ENCODE data around the gene TMC5. TPM values are rescaled to one million over a fixed set of nuclear protein-coding genes. Genes with fewer than 3 reads are reported as not detected.

The TMC5 gene
- total RNA-seq, 6 experiments from 2014 or later, result 0.06 TPM; not detected in 5

- peaks cover 2% of the 10 kb centered on the region; the same call in 1 of the 2 replicates for H3K27me3 Mint-ChIP-seq (ENCODE audit: insufficient read depth)
- H3K9me3 Mint-ChIP-seq, result no peaks in the 10 kb centered on the region
- no peaks in the 10 kb centered on the region for H3K4me1 Mint-ChIP-seq (ENCODE audit: low read depth)
- H3K4me3 Mint-ChIP-seq, result no peak overlapping the region
- peaks cover 24% of the 10 kb centered on the region for H3K36me3 Mint-ChIP-seq (ENCODE audit: low read depth)
- TF ChIP-seq, protein P1, sequence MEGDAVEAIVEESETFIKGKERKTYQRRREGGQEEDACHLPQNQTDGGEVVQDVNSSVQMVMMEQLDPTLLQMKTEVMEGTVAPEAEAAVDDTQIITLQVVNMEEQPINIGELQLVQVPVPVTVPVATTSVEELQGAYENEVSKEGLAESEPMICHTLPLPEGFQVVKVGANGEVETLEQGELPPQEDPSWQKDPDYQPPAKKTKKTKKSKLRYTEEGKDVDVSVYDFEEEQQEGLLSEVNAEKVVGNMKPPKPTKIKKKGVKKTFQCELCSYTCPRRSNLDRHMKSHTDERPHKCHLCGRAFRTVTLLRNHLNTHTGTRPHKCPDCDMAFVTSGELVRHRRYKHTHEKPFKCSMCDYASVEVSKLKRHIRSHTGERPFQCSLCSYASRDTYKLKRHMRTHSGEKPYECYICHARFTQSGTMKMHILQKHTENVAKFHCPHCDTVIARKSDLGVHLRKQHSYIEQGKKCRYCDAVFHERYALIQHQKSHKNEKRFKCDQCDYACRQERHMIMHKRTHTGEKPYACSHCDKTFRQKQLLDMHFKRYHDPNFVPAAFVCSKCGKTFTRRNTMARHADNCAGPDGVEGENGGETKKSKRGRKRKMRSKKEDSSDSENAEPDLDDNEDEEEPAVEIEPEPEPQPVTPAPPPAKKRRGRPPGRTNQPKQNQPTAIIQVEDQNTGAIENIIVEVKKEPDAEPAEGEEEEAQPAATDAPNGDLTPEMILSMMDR (IDR thresholded peaks at IDR 0.05), result peak; percentile 92
- no peak overlapping the region for H3K27ac Mint-ChIP-seq
- peak; percentile 53 for DNase-seq
Observed at GRCh38 chr16:19502395-19503131, 84.9 kb downstream of the TMC5 start.

DNA sequence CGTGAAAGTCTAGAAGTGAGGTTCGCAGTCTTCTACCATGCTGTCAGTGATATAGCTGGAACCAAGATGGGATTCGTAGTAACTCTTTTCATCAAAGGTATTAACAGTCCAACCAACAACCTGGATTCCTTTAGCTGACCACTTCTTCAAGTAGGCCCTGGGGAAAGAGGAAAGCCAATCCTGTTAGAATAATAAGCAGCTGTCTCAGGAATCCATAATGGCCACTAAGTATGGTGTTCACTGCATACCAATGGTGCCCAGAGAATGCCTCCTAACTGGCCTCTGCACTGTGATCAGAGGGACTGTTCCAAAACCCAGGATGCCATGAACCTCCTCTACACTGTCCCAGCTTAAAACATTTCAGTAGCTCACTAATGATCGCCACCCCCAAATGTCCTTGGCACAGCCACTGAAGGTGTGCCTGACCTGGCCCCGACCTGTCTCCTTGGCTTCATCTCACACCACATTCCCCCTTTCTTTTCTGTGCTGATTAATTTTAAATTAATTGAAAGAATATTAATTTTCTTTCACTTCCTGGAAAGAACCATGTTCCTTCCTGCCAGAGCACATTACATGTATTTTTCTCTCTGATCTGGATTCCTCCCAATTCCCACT is 85.9 kb downstream of the TMC5 start:
- TF ChIP-seq, protein P1 (IDR thresholded peaks at IDR 0.05), result no peak
- Mint-ChIP-seq H3K27me3 (ENCODE audit: insufficient read depth) (no peaks in the 10 kb centered on the region), H3K36me3 (ENCODE audit: low read depth) (peaks cover 24% of the 10 kb centered on the region), H3K9me3 (no peaks in the 10 kb centered on the region), H3K4me1 (ENCODE audit: low read depth) (no peaks in the 10 kb centered on the region), H3K4me3 (no peak overlapping the region), H3K27ac (no peak overlapping the region)
- no peak for DNase-seq

GRCh38 chr16:19505600-19506303 is 88.1 kb downstream of the TMC5 start:
- Mint-ChIP-seq H3K9me3 (no peaks in the 10 kb centered on the region), H3K4me3 (no peak overlapping the region), H3K4me1 (ENCODE audit: low read depth) (no peaks in the 10 kb centered on the region), H3K27me3 (ENCODE audit: insufficient read depth) (no peaks in the 10 kb centered on the region), H3K27ac (no peak overlapping the region), H3K36me3 (ENCODE audit: low read depth) (peaks cover 24% of the 10 kb centered on the region)
- DNase-seq, result no peak
- TF ChIP-seq, protein P1 (IDR thresholded peaks at IDR 0.05), result no peak

DNA sequence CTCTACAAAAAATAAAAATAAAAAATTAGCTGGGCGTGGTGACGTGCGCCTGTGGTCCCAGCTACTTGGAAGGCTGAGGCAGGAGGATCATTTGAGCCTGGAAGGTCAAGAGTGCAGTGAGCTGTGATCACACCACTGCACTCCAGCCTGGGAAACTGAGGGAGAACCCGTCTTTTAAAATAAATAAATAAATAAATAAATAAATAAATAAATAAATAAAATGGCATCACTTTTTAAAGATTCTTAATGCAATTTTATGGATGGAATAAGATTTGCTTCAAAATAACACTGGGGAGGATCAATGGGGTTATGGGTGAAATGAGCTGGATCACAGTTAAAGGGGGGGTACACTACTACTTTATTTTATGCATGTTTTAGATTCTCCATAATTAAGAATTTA is 89.3 kb downstream of the TMC5 start:
- Mint-ChIP-seq H3K9me3 (no peaks in the 10 kb centered on the region), H3K4me1 (ENCODE audit: low read depth) (no peaks in the 10 kb centered on the region), H3K4me3 (no peak overlapping the region), H3K36me3 (ENCODE audit: low read depth) (peaks cover 17% of the 10 kb centered on the region), H3K27me3 (ENCODE audit: insufficient read depth) (no peaks in the 10 kb centered on the region), H3K27ac (no peak overlapping the region)
- TF ChIP-seq, protein P1 (IDR thresholded peaks at IDR 0.05), result no peak
- DNase-seq, result no peak

- no peak overlapping the region for H3K27ac Mint-ChIP-seq
- H3K4me1 Mint-ChIP-seq (ENCODE audit: low read depth), result no peaks in the 10 kb centered on the region
- no peak overlapping the region for H3K4me3 Mint-ChIP-seq
- TF ChIP-seq, protein P1 (IDR thresholded peaks at IDR 0.05), result no peak
- no peaks in the 10 kb centered on the region for H3K27me3 Mint-ChIP-seq (ENCODE audit: insufficient read depth)
- H3K36me3 Mint-ChIP-seq (ENCODE audit: low read depth), result peaks cover 17% of the 10 kb centered on the region
- H3K9me3 Mint-ChIP-seq, result no peaks in the 10 kb centered on the region
- no peak for DNase-seq
Observed at GRCh38 chr16:19507867-19508266, 90.2 kb downstream of the TMC5 start.
